Panc1 (cell line): ENCODE data around the gene FANCD2. TPM values are rescaled to one million over a fixed set of nuclear protein-coding genes. Genes with fewer than 3 reads are reported as not detected.

ENCODE experiments used
- ATAC-seq: fragments of 200-7000 bp; cut with Tn5 transposase; 2 replicates; pipeline ENCODE4 v1.9.1; 2020; ENCODE audit warnings: mild to moderate bottlenecking, moderate library complexity
- BruUV-seq: library from RNA; stranded (reverse); fragments of 400-500 nt; replicated peaks from 2 replicates; lab custom pipeline; 2021; lab: Mats Ljungman, UMichigan
- CTCF ChIA-PET: fragments of 300-600 bp; sonication (Branson Sonifier 250); formaldehyde crosslinking; loops from one replicate; lab custom pipeline; 2022; ENCODE audit warnings: antibody characterized with exemption; lab: Charles Lee
- POLR2A ChIA-PET: fragments of 300-600 bp; sonication (Branson Sonifier 250); formaldehyde crosslinking; loops from one replicate; lab custom pipeline; 2022; ENCODE audit warnings: antibody characterized with exemption; lab: Charles Lee
- DNase-seq: peaks from one replicate; pipeline ENCODE4 v3.0.0-alpha.2; 2010; ENCODE audit warnings: low read depth, low spot score
- H3K27ac ChIP-seq: 2 replicates; pipeline ENCODE4 v1.5.1; 2011; ENCODE audit warnings: mild to moderate bottlenecking, low read length, inconsistent platforms
- H3K27me3 ChIP-seq: fragments of 200-500 bp; sonication (Bioruptor generic); 2 replicates; pipeline ENCODE4 v1.6.0; 2014; ENCODE audit warnings: low read length, inconsistent platforms; ENCODE audit not compliant: control insufficient read depth, insufficient read depth
- H3K36me3 ChIP-seq: fragments of 200-500 bp; sonication (Bioruptor generic); 2 replicates; pipeline ENCODE4 v1.5.1; 2014; ENCODE audit warnings: inconsistent platforms, mild to moderate bottlenecking, low read length, moderate library complexity; ENCODE audit not compliant: control insufficient read depth, insufficient read depth
- H3K4me1 ChIP-seq: 2 replicates; pipeline ENCODE4 v1.5.1; 2011; ENCODE audit warnings: inconsistent platforms, mild to moderate bottlenecking, low read length, moderate library complexity; ENCODE audit not compliant: control insufficient read depth, insufficient read depth
- H3K4me3 ChIP-seq, 2 experiments: 2 replicates each; pipeline ENCODE4 v1.5.1; 2011 to 2012; ENCODE audit warnings: low read depth in 2 of 2, low read length in 2 of 2, mild to moderate bottlenecking in 2 of 2, inconsistent platforms in 1 of 2, moderate library complexity in 1 of 2
- H3K9me3 ChIP-seq: fragments of 200-500 bp; sonication (Bioruptor generic); 2 replicates; pipeline ENCODE4 v1.5.1; 2014; ENCODE audit warnings: low read depth, mild to moderate bottlenecking, inconsistent platforms, low read length, moderate library complexity; ENCODE audit not compliant: control insufficient read depth, insufficient read depth
- CTCF ChIP-seq: fragments of 450-650 bp; IDR thresholded peaks from 2 replicates; pipeline ENCODE4 v1.5.1; 2017; ENCODE audit warnings: mild to moderate bottlenecking
- POLR2AphosphoS5 ChIP-seq: IDR thresholded peaks from 2 replicates; pipeline ENCODE4 v1.6.1; 2012; ENCODE audit warnings: mild to moderate bottlenecking, low read depth, low read length, moderate library complexity
- REST ChIP-seq, 2 experiments: IDR thresholded peaks; 2 replicates each; pipeline ENCODE4 v1.6.1; 2011 to 2012; ENCODE audit warnings: low read depth in 2 of 2, control low read depth in 1 of 2, low read length in 1 of 2, mild to moderate bottlenecking in 1 of 2, moderate library complexity in 1 of 2; ENCODE audit not compliant: insufficient read depth in 1 of 2
- SIN3A ChIP-seq: IDR thresholded peaks from 2 replicates; pipeline ENCODE4 v1.6.1; 2012; ENCODE audit warnings: low read depth, mild to moderate bottlenecking, low read length, moderate library complexity, borderline replicate concordance; ENCODE audit not compliant: insufficient read depth
- TCF7L2 ChIP-seq: IDR thresholded peaks from 2 replicates; pipeline ENCODE4 v1.6.1; 2011; ENCODE audit warnings: mild to moderate bottlenecking, low read depth, low read length, inconsistent platforms
- in situ Hi-C: cut with HindIII; loops from 2 replicates; pipeline ENCODE4 v1.10.0; 2016; ENCODE audit warnings: low sequenced_read_pairs, low pct_unique_long_range_greater_than_20kb
- intact Hi-C: fragments of 100-400 bp; cut with micrococcal nuclease; formaldehyde crosslinking; loops from one replicate; pipeline ENCODE4 v1.10.0; 2022; ENCODE audit not compliant: unreplicated experiment
- total RNA-seq: library from RNA; stranded (reverse); gene quantifications from one replicate; pipeline ENCODE4 v1.2.1, GENCODE V29; 2021; ENCODE audit not compliant: unreplicated experiment

Gene FANCD2
- total RNA-seq, 1 experiment from 2014 or later, result 20.0 TPM

DNA sequence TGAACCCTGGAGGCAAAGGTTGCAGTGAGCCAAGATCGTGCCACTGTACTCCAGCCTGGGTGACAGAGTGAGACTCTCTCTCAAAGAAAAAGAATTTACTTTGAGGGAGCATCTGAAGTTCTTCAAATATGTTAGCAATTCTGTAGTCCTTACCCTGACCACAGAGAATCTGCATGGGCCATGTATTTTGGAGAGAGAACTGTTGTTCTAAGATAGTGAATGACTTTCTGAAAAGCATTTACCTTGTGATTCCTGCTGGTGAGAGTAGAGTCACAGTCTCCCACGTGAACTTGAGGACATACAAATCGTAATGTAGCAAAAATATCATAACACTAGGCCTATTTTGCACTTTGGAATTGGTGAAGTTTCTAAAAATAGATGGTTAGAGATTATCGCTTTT lies 93.1 kb downstream of the FANCD2 start:
- in situ Hi-C loops (no loop called here), intact Hi-C loops (no loop called here)
- Histone ChIP-seq H3K9me3 (no peaks in the 10 kb centered on the region), H3K4me1 (peaks cover 3% of the 10 kb centered on the region; the same call in 1 of the 2 replicates), H3K27ac (no peak overlapping the region), H3K4me3 (no peak overlapping the region), H3K27me3 (no peaks in the 10 kb centered on the region), H3K36me3 (peaks cover 5% of the 10 kb centered on the region)
- TF ChIP-seq TCF7L2, result no peak
- TF ChIP-seq CTCF, result no peak
- TF ChIP-seq SIN3A, result no peak
- TF ChIP-seq REST (IDR thresholded peaks at IDR 0.05; ENCODE audit: insufficient read depth in 1 of 2, low read depth in 2 of 2, low read length in 1 of 2), result no peak
- no peak for TF ChIP-seq POLR2AphosphoS5
- POLR2A ChIA-PET, result interaction anchor here (0.7 kb wide), 1 partner anchor 23 kb away, joined by 4 read pairs; no protein-coding TSS in a partner anchor
- no TSS peak for BruUV-seq
- ATAC-seq (no peak), DNase-seq (no peak)
- CTCF ChIA-PET, result no interaction called here

DNA sequence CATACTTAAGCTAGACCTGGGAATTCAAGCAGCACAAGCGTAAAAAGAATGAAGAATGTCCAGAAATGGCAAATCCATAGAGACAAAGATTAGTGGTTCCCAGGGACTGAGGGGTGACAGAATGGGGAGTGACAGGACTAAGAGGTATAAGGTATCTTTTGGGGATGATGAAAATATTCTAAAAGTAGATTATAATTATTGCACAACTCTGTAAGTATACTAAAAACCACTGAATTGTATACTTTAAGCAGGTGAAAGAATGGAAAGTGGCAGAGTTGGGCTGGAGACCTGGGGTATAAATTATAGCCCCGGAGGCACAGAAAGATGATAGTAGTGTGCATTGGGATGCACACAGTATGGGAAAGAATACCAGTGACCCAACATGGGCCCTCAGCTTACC lies 94.8 kb downstream of the FANCD2 start:
- TF ChIP-seq SIN3A (no peak), POLR2AphosphoS5 (no peak), REST (IDR thresholded peaks at IDR 0.05; ENCODE audit: insufficient read depth in 1 of 2, low read depth in 2 of 2, low read length in 1 of 2) (no peak), TCF7L2 (no peak), CTCF (no peak)
- H3K9me3 ChIP-seq, result no peaks in the 10 kb centered on the region
- ATAC-seq (no peak), DNase-seq (no peak)
- H3K27ac ChIP-seq, result no peak overlapping the region
- no peaks in the 10 kb centered on the region for H3K27me3 ChIP-seq
- intact Hi-C loops (no loop called here), in situ Hi-C loops (no loop called here)
- CTCF ChIA-PET, result no interaction called here
- peaks cover 3% of the 10 kb centered on the region; the same call in 1 of the 2 replicates for H3K4me1 ChIP-seq
- peaks cover 3% of the 10 kb centered on the region for H3K36me3 ChIP-seq
- POLR2A ChIA-PET, result no interaction called here
- no peak overlapping the region for H3K4me3 ChIP-seq
- BruUV-seq, result no TSS peak
